PFSK-1 (cell line): ENCODE data around the gene CLEC2B.

ENCODE experiments used
- FOXP2 ChIP-seq: optimal IDR thresholded peaks from 2 replicates; pipeline ENCODE3; 2011; ENCODE audit warnings: borderline replicate concordance, control low read depth, inconsistent platforms; ENCODE audit not compliant: insufficient read depth; ENCODE audit errors: extremely low read length, extremely low read depth
- POLR2AphosphoS5 ChIP-seq: IDR thresholded peaks from 2 replicates; pipeline ENCODE4 v1.6.1; 2012; ENCODE audit warnings: low read depth, mild to moderate bottlenecking, control low read depth, low read length, moderate library complexity
- SIN3A ChIP-seq: IDR thresholded peaks from 2 replicates; pipeline ENCODE4 v1.6.1; 2012; ENCODE audit warnings: mild to moderate bottlenecking, low read length, moderate library complexity, borderline replicate concordance; ENCODE audit not compliant: insufficient read depth
- TAF1 ChIP-seq: IDR thresholded peaks from 2 replicates; pipeline ENCODE4 v1.6.1; 2012; ENCODE audit warnings: low read length, control low read depth, borderline replicate concordance; ENCODE audit not compliant: insufficient read depth
- TF ChIP-seq, protein P1 (sequence below), 2 experiments: IDR thresholded peaks; 2 replicates each; pipeline versions ENCODE4 v1.6.1 to v1.8.0; 2011 to 2012; ENCODE audit warnings: low read depth in 2 of 2, low read length in 2 of 2, control low read depth in 1 of 2, inconsistent platforms in 1 of 2, mild to moderate bottlenecking in 1 of 2, moderate library complexity in 1 of 2; ENCODE audit not compliant: insufficient read depth in 1 of 2

The CLEC2B gene

DNA sequence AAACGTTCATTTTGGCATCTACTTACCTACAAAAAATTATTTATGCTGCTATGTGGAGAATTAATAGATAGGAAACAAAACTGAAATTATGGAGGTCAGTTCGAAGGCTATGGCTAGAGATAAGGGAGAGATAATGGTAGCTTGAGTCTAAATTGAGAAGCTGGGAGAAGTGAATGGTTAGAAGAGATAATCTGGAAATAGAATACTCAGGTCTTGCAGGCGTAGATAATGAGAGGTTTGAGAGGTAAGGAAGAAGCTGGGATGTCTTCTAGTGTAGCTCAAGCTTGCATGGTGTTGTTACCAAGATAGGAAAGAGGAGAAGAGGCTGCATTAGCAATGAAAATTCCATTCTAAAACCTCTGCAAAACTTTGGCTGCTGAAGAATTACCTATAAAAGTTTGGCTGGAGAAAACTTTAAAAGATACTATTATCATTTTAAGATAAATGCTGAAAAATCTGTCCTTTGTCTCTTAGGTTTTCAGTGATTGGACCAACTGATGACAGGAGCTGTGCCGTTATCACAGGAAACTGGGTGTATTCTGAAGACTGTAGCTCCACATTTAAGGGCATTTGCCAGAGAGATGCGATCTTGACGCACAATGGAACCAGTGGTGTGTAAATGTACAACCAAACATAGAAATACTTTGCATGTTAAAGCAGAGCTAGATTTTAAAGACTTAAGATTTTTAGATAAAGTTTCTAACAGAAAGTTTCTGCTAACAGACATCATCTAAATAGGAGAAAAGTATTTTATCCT, 26.2 kb upstream of the CLEC2B start:
- TF ChIP-seq, protein P1, sequence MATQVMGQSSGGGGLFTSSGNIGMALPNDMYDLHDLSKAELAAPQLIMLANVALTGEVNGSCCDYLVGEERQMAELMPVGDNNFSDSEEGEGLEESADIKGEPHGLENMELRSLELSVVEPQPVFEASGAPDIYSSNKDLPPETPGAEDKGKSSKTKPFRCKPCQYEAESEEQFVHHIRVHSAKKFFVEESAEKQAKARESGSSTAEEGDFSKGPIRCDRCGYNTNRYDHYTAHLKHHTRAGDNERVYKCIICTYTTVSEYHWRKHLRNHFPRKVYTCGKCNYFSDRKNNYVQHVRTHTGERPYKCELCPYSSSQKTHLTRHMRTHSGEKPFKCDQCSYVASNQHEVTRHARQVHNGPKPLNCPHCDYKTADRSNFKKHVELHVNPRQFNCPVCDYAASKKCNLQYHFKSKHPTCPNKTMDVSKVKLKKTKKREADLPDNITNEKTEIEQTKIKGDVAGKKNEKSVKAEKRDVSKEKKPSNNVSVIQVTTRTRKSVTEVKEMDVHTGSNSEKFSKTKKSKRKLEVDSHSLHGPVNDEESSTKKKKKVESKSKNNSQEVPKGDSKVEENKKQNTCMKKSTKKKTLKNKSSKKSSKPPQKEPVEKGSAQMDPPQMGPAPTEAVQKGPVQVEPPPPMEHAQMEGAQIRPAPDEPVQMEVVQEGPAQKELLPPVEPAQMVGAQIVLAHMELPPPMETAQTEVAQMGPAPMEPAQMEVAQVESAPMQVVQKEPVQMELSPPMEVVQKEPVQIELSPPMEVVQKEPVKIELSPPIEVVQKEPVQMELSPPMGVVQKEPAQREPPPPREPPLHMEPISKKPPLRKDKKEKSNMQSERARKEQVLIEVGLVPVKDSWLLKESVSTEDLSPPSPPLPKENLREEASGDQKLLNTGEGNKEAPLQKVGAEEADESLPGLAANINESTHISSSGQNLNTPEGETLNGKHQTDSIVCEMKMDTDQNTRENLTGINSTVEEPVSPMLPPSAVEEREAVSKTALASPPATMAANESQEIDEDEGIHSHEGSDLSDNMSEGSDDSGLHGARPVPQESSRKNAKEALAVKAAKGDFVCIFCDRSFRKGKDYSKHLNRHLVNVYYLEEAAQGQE (IDR thresholded peaks at IDR 0.05; ENCODE audit: insufficient read depth in 1 of 2, low read depth in 2 of 2, low read length in 2 of 2), result no peak
- TF ChIP-seq POLR2AphosphoS5, result no peak
- no peak for TF ChIP-seq TAF1
- TF ChIP-seq SIN3A, result no peak
- TF ChIP-seq FOXP2, result no peak

DNA sequence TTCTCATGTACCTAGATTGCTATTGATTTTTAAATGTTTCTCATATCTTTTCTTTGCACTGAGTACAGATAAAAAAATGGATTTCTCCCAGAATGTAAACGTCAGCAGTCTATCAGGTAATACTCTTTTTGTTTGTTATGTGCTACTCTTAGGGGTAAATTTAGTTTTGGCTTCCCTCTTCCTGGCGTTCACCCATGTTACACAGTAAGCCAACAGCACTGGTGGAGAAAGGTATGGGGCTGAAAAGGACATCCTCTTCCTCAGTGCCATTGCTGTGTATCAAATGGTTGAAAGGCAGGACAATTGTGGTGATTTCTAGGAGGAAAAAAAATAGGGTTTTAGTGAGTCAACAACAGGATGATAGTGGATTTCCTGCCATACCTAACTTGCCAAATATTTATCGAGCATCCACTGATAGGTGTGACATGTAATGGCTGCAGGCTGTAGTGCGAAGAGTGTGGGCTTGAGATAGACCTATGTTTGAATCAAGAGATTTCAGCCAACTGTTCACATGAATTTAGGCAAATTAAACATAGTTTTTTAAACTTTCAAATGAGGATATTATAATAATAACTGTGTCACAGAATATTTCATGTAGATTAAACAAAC, 19.6 kb upstream of the CLEC2B start:
- TF ChIP-seq FOXP2, result no peak
- no peak for TF ChIP-seq SIN3A
- TF ChIP-seq, protein P1 (IDR thresholded peaks at IDR 0.05; ENCODE audit: insufficient read depth in 1 of 2, low read depth in 2 of 2, low read length in 2 of 2), result no peak
- TF ChIP-seq POLR2AphosphoS5, result no peak
- TF ChIP-seq TAF1, result no peak

- TF ChIP-seq SIN3A (no peak), FOXP2 (no peak), TAF1 (no peak), POLR2AphosphoS5 (no peak)
- TF ChIP-seq, protein P1 (IDR thresholded peaks at IDR 0.05; ENCODE audit: insufficient read depth in 1 of 2, low read depth in 2 of 2, low read length in 2 of 2), result no peak
These were observed 14.0 kb upstream of the CLEC2B start for GRCh38 chr12:9883175-9883574.

GRCh38 chr12:9881988-9882387, 12.8 kb upstream of the CLEC2B start:
- TF ChIP-seq POLR2AphosphoS5, result no peak
- TF ChIP-seq SIN3A, result no peak
- TF ChIP-seq FOXP2, result no peak
- TF ChIP-seq TAF1, result no peak
- TF ChIP-seq, protein P1 (IDR thresholded peaks at IDR 0.05; ENCODE audit: insufficient read depth in 1 of 2, low read depth in 2 of 2, low read length in 2 of 2), result no peak
